HG02970 (cell line): ENCODE results near the gene FOCAD.

Experiments used
- ATAC-seq: cut with Tn5 transposase; IDR thresholded peaks from one replicate; pipeline ENCODE4 v1.9.1; 2021; ENCODE audit warnings: mild to moderate bottlenecking, moderate library complexity, moderate number of reproducible peaks; ENCODE audit not compliant: unreplicated experiment, low FRiP score

Gene FOCAD

GRCh38 chr9:20725675-20726074 is 41.6 kb downstream of the FOCAD start:
- ATAC-seq: no peak

GRCh38 chr9:20726144-20726543 is 42.1 kb downstream of the FOCAD start:
- no peak for ATAC-seq

GRCh38 chr9:20728493-20729220 is 44.6 kb downstream of the FOCAD start:
- ATAC-seq: no peak

GRCh38 chr9:20729523-20729922 is 45.5 kb downstream of the FOCAD start:
- ATAC-seq: no peak

GRCh38 chr9:20732118-20732517 is 48.1 kb downstream of the FOCAD start:
- ATAC-seq: no peak

- ATAC-seq: no peak
These were observed 50.2 kb downstream of the FOCAD start for GRCh38 chr9:20734275-20734674.

- no peak for ATAC-seq
These were observed 56.2 kb downstream of the FOCAD start for GRCh38 chr9:20740304-20740703.

- no peak for ATAC-seq
These were observed 57.0 kb downstream of the FOCAD start for GRCh38 chr9:20740929-20741582.

GRCh38 chr9:20742833-20743232 is 58.8 kb downstream of the FOCAD start:
- no peak for ATAC-seq

GRCh38 chr9:20744036-20744630 is 60.1 kb downstream of the FOCAD start:
- ATAC-seq: no peak

GRCh38 chr9:20746967-20747366 is 62.9 kb downstream of the FOCAD start:
- ATAC-seq: no peak

- no peak for ATAC-seq
These were observed 65.6 kb downstream of the FOCAD start for GRCh38 chr9:20749496-20750198.

GRCh38 chr9:20753761-20754160 is 69.7 kb downstream of the FOCAD start:
- ATAC-seq: no peak

- no peak for ATAC-seq
These were observed 70.5 kb downstream of the FOCAD start for GRCh38 chr9:20754556-20754955.

- ATAC-seq: no peak
These were observed 76.3 kb downstream of the FOCAD start for GRCh38 chr9:20760246-20760891.

- ATAC-seq: no peak
These were observed 86.9 kb downstream of the FOCAD start for GRCh38 chr9:20770947-20771346.

- no peak for ATAC-seq
These were observed 87.7 kb downstream of the FOCAD start for GRCh38 chr9:20771729-20772128.

GRCh38 chr9:20775683-20776082 is 91.6 kb downstream of the FOCAD start:
- no peak for ATAC-seq

GRCh38 chr9:20781092-20781491 is 97.0 kb downstream of the FOCAD start:
- no peak for ATAC-seq

GRCh38 chr9:20782289-20782688 is 98.2 kb downstream of the FOCAD start:
- no peak for ATAC-seq
